ENCODE results near the gene HBG1.
"Not testable (repeated sequence)": the region's sequence is repeated elsewhere in the genome, so short reads cannot be mapped to it uniquely, and the experiment has no call there.

Gene HBG1

GRCh38 chr11:5258543-5259262 lies 9.0 kb upstream of the HBG1 start:
- no peak overlapping the region for H3K27ac Mint-ChIP-seq
- H3K4me3 Mint-ChIP-seq: no peak overlapping the region
- H3K36me3 Mint-ChIP-seq: no peaks in the 10 kb centered on the region
- H3K9me3 Mint-ChIP-seq (ENCODE audit: low read depth): peaks cover 5% of the 10 kb centered on the region
- H3K27me3 Mint-ChIP-seq: peaks cover 6% of the 10 kb centered on the region
- no peaks in the 10 kb centered on the region for H3K4me1 Mint-ChIP-seq (ENCODE audit: low read depth)

DNA sequence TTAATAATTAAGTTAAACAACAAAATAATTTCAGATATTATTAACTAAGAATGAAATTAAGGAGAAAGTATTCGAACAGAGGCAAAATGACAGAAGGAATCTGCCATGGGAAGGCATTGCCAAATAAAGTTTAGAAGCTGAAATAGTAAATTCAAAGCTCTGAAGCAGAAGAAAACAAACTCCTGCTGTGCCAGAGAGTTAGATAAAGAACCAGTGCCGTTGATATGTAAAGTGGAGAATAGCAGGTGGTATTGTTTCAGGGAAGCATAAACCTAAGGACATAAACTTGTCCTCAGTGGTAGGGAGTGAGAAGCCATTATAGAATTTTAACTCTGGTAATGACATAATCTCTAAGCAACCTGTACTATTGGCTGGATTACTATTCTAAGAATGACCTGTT lies 7.6 kb upstream of the HBG1 start:
- Mint-ChIP-seq H3K4me1 (ENCODE audit: low read depth) (no peaks in the 10 kb centered on the region), H3K9me3 (ENCODE audit: low read depth) (peaks cover 5% of the 10 kb centered on the region), H3K4me3 (no peak overlapping the region), H3K27me3 (peaks cover 6% of the 10 kb centered on the region), H3K27ac (no peak overlapping the region), H3K36me3 (no peaks in the 10 kb centered on the region)

DNA sequence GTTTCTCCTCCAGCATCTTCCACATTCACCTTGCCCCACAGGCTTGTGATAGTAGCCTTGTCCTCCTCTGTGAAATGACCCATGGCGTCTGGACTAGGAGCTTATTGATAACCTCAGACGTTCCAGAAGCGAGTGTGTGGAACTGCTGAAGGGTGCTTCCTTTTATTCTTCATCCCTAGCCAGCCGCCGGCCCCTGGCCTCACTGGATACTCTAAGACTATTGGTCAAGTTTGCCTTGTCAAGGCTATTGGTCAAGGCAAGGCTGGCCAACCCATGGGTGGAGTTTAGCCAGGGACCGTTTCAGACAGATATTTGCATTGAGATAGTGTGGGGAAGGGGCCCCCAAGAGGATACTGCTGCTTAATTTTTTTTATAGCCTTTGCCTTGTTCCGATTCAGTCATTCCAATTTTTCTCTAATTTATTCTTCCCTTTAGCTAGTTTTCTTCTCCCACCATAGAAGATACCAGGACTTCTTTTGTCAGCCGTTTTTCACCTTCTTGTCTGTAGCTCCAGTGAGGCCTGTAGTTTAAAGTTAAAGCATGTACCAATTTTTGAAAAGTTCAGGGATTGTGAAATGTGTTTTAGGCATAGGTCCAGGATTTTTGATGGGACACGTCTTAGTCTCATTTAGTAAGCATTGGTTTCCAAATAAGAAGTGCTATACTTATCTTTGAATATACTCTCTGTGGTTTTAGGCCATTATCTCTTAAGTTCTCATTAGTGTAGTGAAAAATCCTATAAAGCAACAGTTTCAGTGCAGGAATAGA lies 5.2 kb upstream of the HBG1 start, which contains the start of gene HBG2:
Gene HBG2, minus strand, starts transcription at position 136 of the 768 bp plus-strand sequence. Its CDS starts 53 bp downstream, at position 83.
- not testable (repeated sequence) for H3K27me3 Mint-ChIP-seq

GRCh38 chr11:5254023-5254422 lies 4.4 kb upstream of the HBG1 start:
- not testable (repeated sequence) for H3K9me3 Mint-ChIP-seq (ENCODE audit: low read depth); H3K36me3 Mint-ChIP-seq; H3K4me3 Mint-ChIP-seq; H3K4me1 Mint-ChIP-seq (ENCODE audit: low read depth); H3K27ac Mint-ChIP-seq; H3K27me3 Mint-ChIP-seq

More for the DNA sequence above, 5.2 kb upstream of the HBG1 start, which contains the start of gene HBG2:
- H3K27ac Mint-ChIP-seq; H3K36me3 Mint-ChIP-seq; H3K4me1 Mint-ChIP-seq (ENCODE audit: low read depth); H3K4me3 Mint-ChIP-seq; H3K9me3 Mint-ChIP-seq (ENCODE audit: low read depth): not testable (repeated sequence)

DNA sequence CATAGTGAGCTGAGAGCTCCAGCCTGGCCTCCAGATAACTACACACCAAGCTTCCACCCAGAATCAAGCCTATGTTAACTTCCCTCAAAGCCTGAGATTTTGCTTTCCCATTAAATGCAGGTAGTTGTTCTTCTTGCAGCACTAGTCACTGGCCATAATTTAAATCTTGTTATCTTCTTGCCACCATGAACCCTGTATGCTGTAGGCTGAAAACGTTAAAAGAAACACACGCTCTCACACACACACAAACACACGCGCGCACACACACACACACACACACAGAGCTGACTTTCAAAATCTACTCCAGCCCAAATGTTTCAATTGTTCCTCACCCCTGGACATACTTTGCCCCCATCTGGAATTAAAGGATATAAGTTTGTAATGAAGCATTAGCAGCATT lies 3.8 kb upstream of the HBG1 start:
- H3K27ac Mint-ChIP-seq; H3K9me3 Mint-ChIP-seq (ENCODE audit: low read depth); H3K4me1 Mint-ChIP-seq (ENCODE audit: low read depth); H3K27me3 Mint-ChIP-seq; H3K36me3 Mint-ChIP-seq; H3K4me3 Mint-ChIP-seq: not testable (repeated sequence)

GRCh38 chr11:5252919-5253265 lies 3.2 kb upstream of the HBG1 start:
- no peaks in the 10 kb centered on the region for H3K36me3 Mint-ChIP-seq
- no peaks in the 10 kb centered on the region for H3K4me1 Mint-ChIP-seq (ENCODE audit: low read depth)
- no peak overlapping the region for H3K27ac Mint-ChIP-seq
- no peaks in the 10 kb centered on the region for H3K9me3 Mint-ChIP-seq (ENCODE audit: low read depth)
- no peak overlapping the region for H3K4me3 Mint-ChIP-seq
- peaks cover 4% of the 10 kb centered on the region for H3K27me3 Mint-ChIP-seq

GRCh38 chr11:5252192-5252918 lies 2.7 kb upstream of the HBG1 start:
- no peaks in the 10 kb centered on the region for H3K9me3 Mint-ChIP-seq (ENCODE audit: low read depth)
- no peak overlapping the region for H3K4me3 Mint-ChIP-seq
- H3K4me1 Mint-ChIP-seq (ENCODE audit: low read depth): no peaks in the 10 kb centered on the region
- no peak overlapping the region for H3K27ac Mint-ChIP-seq
- peaks cover 1% of the 10 kb centered on the region for H3K27me3 Mint-ChIP-seq
- H3K36me3 Mint-ChIP-seq: no peaks in the 10 kb centered on the region

DNA sequence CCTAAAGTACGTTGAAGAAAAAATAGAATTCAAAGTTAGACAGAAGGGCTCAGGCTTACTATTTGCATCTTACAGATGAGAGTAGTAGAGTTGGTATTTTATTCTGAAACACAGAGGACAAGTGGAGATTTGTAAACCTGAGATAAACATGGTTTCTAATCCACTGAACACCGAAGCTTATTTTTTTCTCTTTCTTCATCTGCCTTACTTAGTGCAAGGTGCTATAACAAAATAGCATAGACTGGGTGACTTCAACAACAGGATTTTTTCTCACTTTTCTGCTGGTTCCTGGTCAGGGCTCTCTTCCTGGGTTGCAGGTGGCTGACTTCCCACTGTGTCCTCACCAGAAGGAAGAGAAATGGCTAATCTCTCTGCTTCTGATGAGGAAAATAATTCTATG lies 2.1 kb upstream of the HBG1 start:
- Mint-ChIP-seq H3K27ac (no peak overlapping the region), H3K4me1 (ENCODE audit: low read depth) (no peaks in the 10 kb centered on the region), H3K27me3 (peaks cover 1% of the 10 kb centered on the region), H3K9me3 (ENCODE audit: low read depth) (no peaks in the 10 kb centered on the region), H3K4me3 (no peak overlapping the region), H3K36me3 (no peaks in the 10 kb centered on the region)

DNA sequence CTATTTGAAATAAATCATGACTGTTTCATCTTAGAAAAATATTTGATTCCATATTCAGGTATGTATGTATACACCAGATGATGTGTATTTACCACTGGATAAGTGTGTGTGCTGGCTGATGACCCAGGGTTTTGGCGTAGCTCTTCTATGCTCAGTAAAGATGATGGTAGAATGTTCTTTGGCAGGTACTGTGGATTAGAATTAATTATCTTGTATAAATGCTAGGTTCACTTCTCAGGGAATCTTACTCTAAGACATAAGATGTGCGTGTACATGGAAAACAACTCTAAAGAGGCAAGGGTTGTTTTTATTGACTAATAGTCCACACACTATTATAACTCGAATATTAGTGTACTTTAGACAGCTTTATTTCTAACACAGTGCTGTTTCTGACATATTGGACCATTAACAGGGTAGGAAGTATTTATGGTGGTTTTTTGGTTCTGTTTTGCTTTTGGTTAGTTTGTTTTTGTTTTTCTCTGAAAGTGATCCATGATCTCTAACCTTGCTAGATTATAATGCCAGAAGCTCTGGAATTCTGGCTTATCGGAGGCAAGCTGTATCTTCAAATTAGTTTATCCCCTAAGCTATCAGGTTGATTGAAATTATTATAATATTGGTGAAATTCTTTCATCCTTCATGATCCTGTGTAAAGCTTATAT lies 1.0 kb upstream of the HBG1 start:
- no peak overlapping the region for H3K4me3 Mint-ChIP-seq
- H3K9me3 Mint-ChIP-seq (ENCODE audit: low read depth): no peaks in the 10 kb centered on the region
- H3K4me1 Mint-ChIP-seq (ENCODE audit: low read depth): no peaks in the 10 kb centered on the region
- H3K36me3 Mint-ChIP-seq: no peaks in the 10 kb centered on the region
- H3K27me3 Mint-ChIP-seq: peaks cover 1% of the 10 kb centered on the region
- H3K27ac Mint-ChIP-seq: no peak overlapping the region

- not testable (repeated sequence) for H3K27ac Mint-ChIP-seq; H3K4me3 Mint-ChIP-seq; H3K9me3 Mint-ChIP-seq (ENCODE audit: low read depth); H3K27me3 Mint-ChIP-seq; H3K36me3 Mint-ChIP-seq; H3K4me1 Mint-ChIP-seq (ENCODE audit: low read depth)
Measured at GRCh38 chr11:5248498-5248897, 1.2 kb downstream of the HBG1 start.

GRCh38 chr11:5247472-5248192 lies 2.0 kb downstream of the HBG1 start:
- Mint-ChIP-seq H3K27me3 (peaks cover 8% of the 10 kb centered on the region), H3K27ac (no peak overlapping the region), H3K9me3 (ENCODE audit: low read depth) (no peaks in the 10 kb centered on the region), H3K4me3 (no peak overlapping the region), H3K4me1 (ENCODE audit: low read depth) (no peaks in the 10 kb centered on the region), H3K36me3 (no peaks in the 10 kb centered on the region)

- no peak overlapping the region for H3K27ac Mint-ChIP-seq
- peaks cover 9% of the 10 kb centered on the region for H3K27me3 Mint-ChIP-seq
- no peak overlapping the region for H3K4me3 Mint-ChIP-seq
- H3K36me3 Mint-ChIP-seq: no peaks in the 10 kb centered on the region
- H3K9me3 Mint-ChIP-seq (ENCODE audit: low read depth): no peaks in the 10 kb centered on the region
- H3K4me1 Mint-ChIP-seq (ENCODE audit: low read depth): no peaks in the 10 kb centered on the region
Measured at GRCh38 chr11:5246772-5247471, 2.7 kb downstream of the HBG1 start.

DNA sequence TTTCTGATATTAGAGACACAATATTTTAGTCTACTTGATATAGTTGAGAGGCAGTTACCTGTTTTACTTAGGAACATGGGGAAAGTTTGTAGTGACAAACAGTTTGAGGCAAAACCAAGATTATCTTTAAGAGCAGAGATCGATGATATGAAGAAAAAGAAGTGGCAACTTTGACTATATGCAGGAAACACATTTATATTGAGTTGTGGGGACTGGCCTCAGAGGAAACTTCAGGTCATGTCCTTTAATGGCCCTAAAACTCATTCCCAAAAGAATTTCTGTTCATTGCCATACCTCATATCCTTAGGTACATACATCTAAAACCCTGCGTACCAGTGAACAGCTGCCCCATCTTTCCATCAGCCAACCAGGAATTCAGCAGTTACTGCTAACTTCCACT lies 4.5 kb downstream of the HBG1 start:
- no peaks in the 10 kb centered on the region for H3K36me3 Mint-ChIP-seq
- H3K4me1 Mint-ChIP-seq (ENCODE audit: low read depth): no peaks in the 10 kb centered on the region
- H3K27ac Mint-ChIP-seq: no peak overlapping the region
- H3K9me3 Mint-ChIP-seq (ENCODE audit: low read depth): no peaks in the 10 kb centered on the region
- peaks cover 9% of the 10 kb centered on the region for H3K27me3 Mint-ChIP-seq
- no peak overlapping the region for H3K4me3 Mint-ChIP-seq

DNA sequence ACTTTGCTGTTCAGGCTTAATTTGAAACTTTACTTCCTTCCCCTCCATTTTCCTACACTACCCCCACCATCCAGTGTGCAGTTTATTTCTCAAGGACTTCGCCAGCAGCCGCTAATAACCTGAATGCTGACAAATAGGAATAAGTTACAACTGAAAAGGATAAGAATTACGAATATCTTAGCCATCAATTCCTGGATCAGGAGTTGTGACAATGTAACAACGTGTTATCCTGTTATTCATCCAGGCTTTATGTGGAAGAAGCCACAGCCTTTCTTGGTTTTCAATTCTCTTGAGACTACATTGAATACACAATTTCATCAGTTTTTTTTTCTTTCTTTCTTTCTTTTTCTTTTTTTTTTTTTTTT lies 5.9 kb downstream of the HBG1 start:
- H3K27ac Mint-ChIP-seq: no peak overlapping the region
- H3K27me3 Mint-ChIP-seq: peaks cover 8% of the 10 kb centered on the region
- no peaks in the 10 kb centered on the region for H3K9me3 Mint-ChIP-seq (ENCODE audit: low read depth)
- no peak overlapping the region for H3K4me3 Mint-ChIP-seq
- no peaks in the 10 kb centered on the region for H3K4me1 Mint-ChIP-seq (ENCODE audit: low read depth)
- H3K36me3 Mint-ChIP-seq: no peaks in the 10 kb centered on the region
